Measurements from ENCODE around the gene ACTN4.
"Not testable (repeated sequence)": the region's sequence is repeated elsewhere in the genome, so short reads cannot be mapped to it uniquely, and the experiment has no call there.

GRCh38 chr19:38770949-38771275 lies 123.5 kb downstream of the ACTN4 start:
- TF ChIP-seq, protein P1, sequence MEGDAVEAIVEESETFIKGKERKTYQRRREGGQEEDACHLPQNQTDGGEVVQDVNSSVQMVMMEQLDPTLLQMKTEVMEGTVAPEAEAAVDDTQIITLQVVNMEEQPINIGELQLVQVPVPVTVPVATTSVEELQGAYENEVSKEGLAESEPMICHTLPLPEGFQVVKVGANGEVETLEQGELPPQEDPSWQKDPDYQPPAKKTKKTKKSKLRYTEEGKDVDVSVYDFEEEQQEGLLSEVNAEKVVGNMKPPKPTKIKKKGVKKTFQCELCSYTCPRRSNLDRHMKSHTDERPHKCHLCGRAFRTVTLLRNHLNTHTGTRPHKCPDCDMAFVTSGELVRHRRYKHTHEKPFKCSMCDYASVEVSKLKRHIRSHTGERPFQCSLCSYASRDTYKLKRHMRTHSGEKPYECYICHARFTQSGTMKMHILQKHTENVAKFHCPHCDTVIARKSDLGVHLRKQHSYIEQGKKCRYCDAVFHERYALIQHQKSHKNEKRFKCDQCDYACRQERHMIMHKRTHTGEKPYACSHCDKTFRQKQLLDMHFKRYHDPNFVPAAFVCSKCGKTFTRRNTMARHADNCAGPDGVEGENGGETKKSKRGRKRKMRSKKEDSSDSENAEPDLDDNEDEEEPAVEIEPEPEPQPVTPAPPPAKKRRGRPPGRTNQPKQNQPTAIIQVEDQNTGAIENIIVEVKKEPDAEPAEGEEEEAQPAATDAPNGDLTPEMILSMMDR (IDR thresholded peaks at IDR 0.05; ENCODE audit: borderline replicate concordance, extremely low read depth, low read length, poor library complexity, severe bottlenecking) = not testable (repeated sequence)
- TF ChIP-seq EZH2 (IDR thresholded peaks at IDR 0.05; ENCODE audit: borderline replicate concordance, low read depth, low read length, severe bottlenecking) = not testable (repeated sequence)

All from DND-41 (cell line).